ENCODE measurements around the gene RPL10L. TPM values are rescaled to one million over a fixed set of nuclear protein-coding genes. Genes with fewer than 3 reads are reported as not detected.

RPL10L gene
- total RNA-seq = not detected in 2 replicates
- total RNA-seq (2013) = not detected
- polyA plus RNA-seq = not detected in 2 replicates
- not detected in 2 replicates for polyA minus RNA-seq

GRCh38 chr14:46651526-46652144 lies at the start of gene RPL10L:
Gene RPL10L (minus strand): TSS chr14:46651781. CDS start chr14:46651736, 45 bp downstream.
- CTCF ChIA-PET = no interaction called here
- no peak within 1 kb of the TSS for H3K4me3 ChIP-seq (ENCODE audit: control extremely low read depth in 1 of 5, extremely low read depth in 1 of 5, insufficient read depth in 1 of 5, low read depth in 2 of 5, low read length in 4 of 5)
- ATAC-seq (ENCODE audit: low read depth) = no peak
- no peak within 1 kb of the TSS for H3K9ac ChIP-seq (ENCODE audit: low read length)
- POLR2A ChIA-PET = no interaction called here
- H3K4me1 ChIP-seq (ENCODE audit: control insufficient read depth in 2 of 2, insufficient read depth in 2 of 2, low read length in 2 of 2) = no peaks in the 10 kb centered on the region
- no peak within 1 kb of the TSS for H3K27ac Mint-ChIP-seq
- TF ChIP-seq CTCF (IDR thresholded peaks at IDR 0.05) (no peak), EZH2 (IDR thresholded peaks at IDR 0.05; ENCODE audit: borderline replicate concordance, insufficient read depth, low read depth, low read length, poor library complexity, severe bottlenecking) (no peak)
- H3K4me1 Mint-ChIP-seq = no peaks in the 10 kb centered on the region
- H3K79me2 ChIP-seq (ENCODE audit: control insufficient read depth, insufficient read depth, low read length) = no peaks in the 10 kb centered on the region
- intact Hi-C loops (cut with micrococcal nuclease) = no loop called here
- WGBS (ENCODE audit: insufficient coverage) = 95% methylated on average over 31 of the region's 36 CpGs
- no peak within 1 kb of the TSS for H3K4me2 ChIP-seq (replicated peaks; ENCODE audit: low read depth, low read length, poor library complexity, severe bottlenecking)
- no peaks in the 10 kb centered on the region for H3K27me3 Mint-ChIP-seq
- H3K9me3 ChIP-seq (ENCODE audit: control extremely low read depth in 1 of 3, control insufficient read depth in 2 of 3, insufficient read depth in 1 of 3, low read length in 2 of 3) = peaks cover 0 to 11% (median 0%) of the 10 kb centered on the region in 3 donors
- H2AFZ ChIP-seq (ENCODE audit: insufficient read depth, low read depth, low read length, poor library complexity, severe bottlenecking) = no peak within 1 kb of the TSS
- H3K4me3 Mint-ChIP-seq = no peak within 1 kb of the TSS
- no peak within 1 kb of the TSS for H3K27ac ChIP-seq (ENCODE audit: low read length in 2 of 2)
- no peaks in the 10 kb centered on the region for H3K9me3 Mint-ChIP-seq (ENCODE audit: insufficient read depth)
- H4K20me1 ChIP-seq (ENCODE audit: control insufficient read depth, insufficient read depth, low read length, poor library complexity, severe bottlenecking) = no peaks in the 10 kb centered on the region
- H3K27me3 ChIP-seq (replicated peaks in 1 of 4; ENCODE audit: control extremely low read depth in 1 of 4, control insufficient read depth in 3 of 4, insufficient read depth in 4 of 4, low read length in 3 of 4) = no peaks in the 10 kb centered on the region
- no peaks in the 10 kb centered on the region for H3K36me3 ChIP-seq (replicated peaks in 1 of 2; ENCODE audit: control extremely low read depth in 1 of 2, control insufficient read depth in 1 of 2, extremely low read depth in 1 of 2, insufficient read depth in 2 of 2, low read length in 1 of 2)
- DNase-seq = no peak

GRCh38 chr14:46691819-46692218 lies 40.2 kb upstream of the RPL10L start:
- Histone ChIP-seq H3K36me3 (replicated peaks in 1 of 2; ENCODE audit: control extremely low read depth in 1 of 2, control insufficient read depth in 1 of 2, extremely low read depth in 1 of 2, insufficient read depth in 2 of 2, low read length in 1 of 2) (no peaks in the 10 kb centered on the region), H4K20me1 (ENCODE audit: control insufficient read depth, insufficient read depth, low read length, poor library complexity, severe bottlenecking) (no peaks in the 10 kb centered on the region), H3K4me3 (ENCODE audit: control extremely low read depth in 1 of 5, extremely low read depth in 1 of 5, insufficient read depth in 1 of 5, low read depth in 2 of 5, low read length in 4 of 5) (no peak overlapping the region), H3K4me1 (ENCODE audit: control insufficient read depth in 2 of 2, insufficient read depth in 2 of 2, low read length in 2 of 2) (no peaks in the 10 kb centered on the region), H3K27me3 (replicated peaks in 1 of 4; ENCODE audit: control extremely low read depth in 1 of 4, control insufficient read depth in 3 of 4, insufficient read depth in 4 of 4, low read length in 3 of 4) (no peaks in the 10 kb centered on the region), H3K9me3 (ENCODE audit: control extremely low read depth in 1 of 3, control insufficient read depth in 2 of 3, insufficient read depth in 1 of 3, low read length in 2 of 3) (peaks cover 1 to 6% (median 2%) of the 10 kb centered on the region in 3 donors), H3K27ac (ENCODE audit: low read length in 2 of 2) (no peak overlapping the region), H3K9ac (ENCODE audit: low read length) (no peak overlapping the region), H2AFZ (ENCODE audit: insufficient read depth, low read depth, low read length, poor library complexity, severe bottlenecking) (no peak overlapping the region), H3K79me2 (ENCODE audit: control insufficient read depth, insufficient read depth, low read length) (no peaks in the 10 kb centered on the region), H3K4me2 (replicated peaks; ENCODE audit: low read depth, low read length, poor library complexity, severe bottlenecking) (no peak overlapping the region)
- no peak for ATAC-seq (ENCODE audit: low read depth)
- POLR2A ChIA-PET = no interaction called here
- no peaks in the 10 kb centered on the region for H3K4me1 Mint-ChIP-seq
- TF ChIP-seq EZH2 (IDR thresholded peaks at IDR 0.05; ENCODE audit: borderline replicate concordance, insufficient read depth, low read depth, low read length, poor library complexity, severe bottlenecking) (no peak), CTCF (IDR thresholded peaks at IDR 0.05) (no peak)
- WGBS (ENCODE audit: insufficient coverage) = no CpG with 5 or more reads among the region's 3 CpGs
- intact Hi-C loops (cut with micrococcal nuclease) = no loop called here
- H3K9me3 Mint-ChIP-seq (ENCODE audit: insufficient read depth) = peaks cover 2% of the 10 kb centered on the region
- DNase-seq = no peak
- no peaks in the 10 kb centered on the region for H3K27me3 Mint-ChIP-seq
- CTCF ChIA-PET = no interaction called here
- no peak overlapping the region for H3K4me3 Mint-ChIP-seq
- H3K27ac Mint-ChIP-seq = no peak overlapping the region
